SK-N-SH treated with all-trans-retinoic acid at 6 μM for 48 hours (cell line): ENCODE results near the gene TEAD1.

ENCODE experiments used
- ATAC-seq: fragments of 200-7000 bp; cut with Tn5 transposase; 3 replicates; pipeline ENCODE4 v1.9.1; 2020; ENCODE audit warnings: mild to moderate bottlenecking, moderate library complexity
- ARNTL ChIP-seq: fragments of 450-650 bp; formaldehyde crosslinking; IDR thresholded peaks from 2 replicates; pipeline ENCODE4 v1.5.0; 2020; ENCODE audit warnings: low read depth, mild to moderate bottlenecking, moderate library complexity, borderline replicate concordance
- CREB5 ChIP-seq: fragments of 250-450 bp; sonication (Bioruptor Pico); IDR thresholded peaks from 2 replicates; pipeline ENCODE4 v1.5.1; 2020; ENCODE audit warnings: low read depth, mild to moderate bottlenecking, moderate library complexity
- CSDC2 ChIP-seq: fragments of 250-450 bp; sonication (Bioruptor Pico); IDR thresholded peaks from 2 replicates; pipeline ENCODE4 v1.5.0; 2020; ENCODE audit warnings: mild to moderate bottlenecking, moderate library complexity
- CSRNP3 ChIP-seq: fragments of 250-450 bp; sonication (Bioruptor Pico); IDR thresholded peaks from 2 replicates; pipeline ENCODE4 v1.5.1; 2021; ENCODE audit warnings: mild to moderate bottlenecking, moderate library complexity
- ESRRG ChIP-seq: fragments of 250-450 bp; sonication (Bioruptor Pico); IDR thresholded peaks from 2 replicates; pipeline ENCODE4 v1.6.1; 2021; ENCODE audit warnings: mild to moderate bottlenecking
- GLIS3 ChIP-seq: fragments of 250-450 bp; sonication (Bioruptor Pico); IDR thresholded peaks from 2 replicates; pipeline ENCODE4 v1.5.0; 2020; ENCODE audit warnings: mild to moderate bottlenecking, moderate library complexity
- ISL1 ChIP-seq: fragments of 250-450 bp; sonication (Bioruptor Pico); IDR thresholded peaks from 2 replicates; pipeline ENCODE4 v2.1.2; 2022; ENCODE audit warnings: mild to moderate bottlenecking, moderate library complexity
- OSR1 ChIP-seq: fragments of 250-450 bp; sonication (Bioruptor Pico); IDR thresholded peaks from 2 replicates; pipeline ENCODE4 v1.8.0; 2022; ENCODE audit warnings: moderate library complexity, mild to moderate bottlenecking, inconsistent platforms
- PATZ1 ChIP-seq: fragments of 250-450 bp; sonication (Bioruptor Pico); IDR thresholded peaks from 2 replicates; pipeline ENCODE4 v1.8.0; 2020; ENCODE audit warnings: mild to moderate bottlenecking, moderate library complexity, borderline replicate concordance
- POU6F1 ChIP-seq: fragments of 250-450 bp; sonication (Bioruptor Pico); IDR thresholded peaks from 2 replicates; pipeline ENCODE4 v1.8.0; 2021; ENCODE audit warnings: low read depth, mild to moderate bottlenecking, moderate library complexity, borderline replicate concordance
- PPARA ChIP-seq: fragments of 250-450 bp; sonication (Bioruptor Pico); IDR thresholded peaks from 2 replicates; pipeline ENCODE4 v1.5.0; 2020; ENCODE audit warnings: mild to moderate bottlenecking, borderline replicate concordance
- RARB ChIP-seq: fragments of 250-450 bp; sonication (Bioruptor Pico); IDR thresholded peaks from 2 replicates; pipeline ENCODE4 v1.8.0; 2021; ENCODE audit warnings: mild to moderate bottlenecking, moderate library complexity
- SNAI2 ChIP-seq: fragments of 250-450 bp; sonication (Bioruptor Pico); IDR thresholded peaks from 2 replicates; pipeline ENCODE4 v1.5.0; 2020; ENCODE audit warnings: mild to moderate bottlenecking, moderate library complexity
- TCF4 ChIP-seq: fragments of 250-450 bp; sonication (Bioruptor Pico); IDR thresholded peaks from 2 replicates; pipeline ENCODE4 v1.8.0; 2021; ENCODE audit warnings: mild to moderate bottlenecking, moderate library complexity, borderline replicate concordance
- TOX ChIP-seq: fragments of 250-450 bp; sonication (Bioruptor Pico); IDR thresholded peaks from 2 replicates; pipeline ENCODE4 v1.8.0; 2021; ENCODE audit warnings: mild to moderate bottlenecking, moderate library complexity, borderline replicate concordance
- TSHZ2 ChIP-seq: fragments of 250-450 bp; sonication (Bioruptor Pico); IDR thresholded peaks from 2 replicates; pipeline ENCODE4 v1.5.0; 2020; ENCODE audit warnings: mild to moderate bottlenecking, moderate library complexity
- ZFP3 ChIP-seq: fragments of 250-450 bp; sonication (Bioruptor Pico); IDR thresholded peaks from 2 replicates; pipeline ENCODE4 v1.5.0; 2020; ENCODE audit warnings: mild to moderate bottlenecking, moderate library complexity
- ZFP30 ChIP-seq: fragments of 450-650 bp; formaldehyde crosslinking; IDR thresholded peaks from 2 replicates; pipeline ENCODE4 v1.5.0; 2022; ENCODE audit warnings: mild to moderate bottlenecking, moderate library complexity
- ZNF565 ChIP-seq: fragments of 450-650 bp; formaldehyde crosslinking; conservative IDR thresholded peaks from 2 replicates; pipeline ENCODE4 v1.5.0; 2020; ENCODE audit warnings: low read depth, mild to moderate bottlenecking, moderate library complexity
- ZNF70 ChIP-seq: fragments of 450-650 bp; formaldehyde crosslinking; IDR thresholded peaks from 2 replicates; pipeline ENCODE4 v1.5.0; 2020; ENCODE audit warnings: mild to moderate bottlenecking, moderate library complexity
- ZNF8 ChIP-seq: fragments of 450-650 bp; formaldehyde crosslinking; IDR thresholded peaks from 2 replicates; pipeline ENCODE4 v1.5.0; 2020; ENCODE audit warnings: mild to moderate bottlenecking, moderate library complexity

TEAD1 gene

GRCh38 chr11:12666915-12667314, 7.3 kb upstream of the TEAD1 start:
- no peak for ATAC-seq
- TF ChIP-seq ZNF8 (CRISPR knock-in tag) (no peak), TOX (no peak)

- no peak for TF ChIP-seq ISL1
- no peak for TF ChIP-seq GLIS3 (CRISPR knock-in tag)
- TF ChIP-seq TOX, result no peak
- no peak for TF ChIP-seq PATZ1 (CRISPR knock-in tag)
- TF ChIP-seq CREB5 (CRISPR knock-in tag), result no peak
- no peak for TF ChIP-seq TCF4 (CRISPR knock-in tag)
- TF ChIP-seq SNAI2 (CRISPR knock-in tag), result no peak
- TF ChIP-seq POU6F1 (CRISPR knock-in tag), result no peak
- TF ChIP-seq TSHZ2 (CRISPR knock-in tag), result no peak
- TF ChIP-seq CSRNP3, result no peak
- no peak for TF ChIP-seq ESRRG (CRISPR knock-in tag)
- no peak for TF ChIP-seq CSDC2 (CRISPR knock-in tag)
- no peak for TF ChIP-seq ZNF8 (CRISPR knock-in tag)
- no peak for TF ChIP-seq OSR1 (CRISPR knock-in tag)
- no peak for TF ChIP-seq ZFP30 (CRISPR knock-in tag)
- no peak for TF ChIP-seq RARB
- no peak for TF ChIP-seq ZNF565 (CRISPR knock-in tag)
- no peak for ATAC-seq
Measured at GRCh38 chr11:12667646-12668045, 6.6 kb upstream of the TEAD1 start.

GRCh38 chr11:12668166-12668565, 6.1 kb upstream of the TEAD1 start:
- ATAC-seq, result no peak
- TF ChIP-seq POU6F1 (CRISPR knock-in tag) (no peak), PPARA (no peak), ZNF565 (CRISPR knock-in tag) (no peak), ZNF70 (CRISPR knock-in tag) (no peak), ZFP3 (CRISPR knock-in tag) (no peak), TSHZ2 (CRISPR knock-in tag) (no peak), RARB (no peak), ARNTL (no peak), CSDC2 (CRISPR knock-in tag) (no peak), GLIS3 (CRISPR knock-in tag) (no peak), SNAI2 (CRISPR knock-in tag) (no peak), PATZ1 (CRISPR knock-in tag) (no peak), OSR1 (CRISPR knock-in tag) (no peak), TCF4 (CRISPR knock-in tag) (no peak)
- TF ChIP-seq, all 23 proteins: peak for 0
